Measurements from ENCODE around the gene VASP. TPM values are rescaled to one million over a fixed set of nuclear protein-coding genes. Genes with fewer than 3 reads are reported as not detected.

Gene VASP
- total and polyA plus RNA-seq, 2 donors (not counting 3 experiments of a cell fraction or from before 2014, with no cell fraction given): 94.3 to 154 TPM

DNA sequence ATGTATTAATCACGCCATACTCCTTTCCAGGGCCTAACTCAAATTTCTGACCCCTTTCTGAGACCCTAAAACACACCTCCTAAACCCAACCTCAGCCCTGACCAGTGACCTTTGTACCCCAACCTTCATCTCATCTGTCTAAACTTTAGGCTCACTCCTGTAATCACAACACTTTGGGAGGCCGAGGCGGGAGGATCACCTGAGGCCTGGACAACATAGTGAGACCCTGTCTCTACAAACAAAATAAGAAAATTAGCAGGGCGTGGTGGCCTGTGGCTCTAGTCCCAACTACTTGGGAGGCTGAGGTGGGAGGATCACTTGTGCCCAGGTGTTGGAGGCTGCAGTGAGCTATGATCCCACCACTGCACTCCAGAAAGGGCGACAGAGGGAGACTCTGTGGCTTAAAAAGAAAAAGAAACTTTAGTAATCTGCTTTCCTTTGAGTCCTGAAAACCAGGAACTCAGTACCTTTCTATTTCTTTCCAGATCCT is 15.1 kb upstream of the VASP start:
- H3K9ac ChIP-seq (replicated peaks; ENCODE audit: extremely low read depth, insufficient read depth, low read length): no peak overlapping the region
- DNase-seq (ENCODE audit: low read depth, low spot score) (no peak), FAIRE-seq (no peak)
- no peak overlapping the region for H3K4me2 ChIP-seq (ENCODE audit: insufficient read depth, low read length)
- POLR2A ChIA-PET: interaction anchor here (0.6 kb wide), 1 partner anchor 58 kb away, joined by 3 read pairs; no protein-coding TSS in a partner anchor
- no peak for TF ChIP-seq EZH2 (IDR thresholded peaks at IDR 0.05; ENCODE audit: borderline replicate concordance, low read depth, low read length, severe bottlenecking)
- no peak for TF ChIP-seq JUN (IDR thresholded peaks at IDR 0.05; ENCODE audit: borderline replicate concordance, insufficient read depth, insufficient read length, low read depth)
- TF ChIP-seq, protein P1, sequence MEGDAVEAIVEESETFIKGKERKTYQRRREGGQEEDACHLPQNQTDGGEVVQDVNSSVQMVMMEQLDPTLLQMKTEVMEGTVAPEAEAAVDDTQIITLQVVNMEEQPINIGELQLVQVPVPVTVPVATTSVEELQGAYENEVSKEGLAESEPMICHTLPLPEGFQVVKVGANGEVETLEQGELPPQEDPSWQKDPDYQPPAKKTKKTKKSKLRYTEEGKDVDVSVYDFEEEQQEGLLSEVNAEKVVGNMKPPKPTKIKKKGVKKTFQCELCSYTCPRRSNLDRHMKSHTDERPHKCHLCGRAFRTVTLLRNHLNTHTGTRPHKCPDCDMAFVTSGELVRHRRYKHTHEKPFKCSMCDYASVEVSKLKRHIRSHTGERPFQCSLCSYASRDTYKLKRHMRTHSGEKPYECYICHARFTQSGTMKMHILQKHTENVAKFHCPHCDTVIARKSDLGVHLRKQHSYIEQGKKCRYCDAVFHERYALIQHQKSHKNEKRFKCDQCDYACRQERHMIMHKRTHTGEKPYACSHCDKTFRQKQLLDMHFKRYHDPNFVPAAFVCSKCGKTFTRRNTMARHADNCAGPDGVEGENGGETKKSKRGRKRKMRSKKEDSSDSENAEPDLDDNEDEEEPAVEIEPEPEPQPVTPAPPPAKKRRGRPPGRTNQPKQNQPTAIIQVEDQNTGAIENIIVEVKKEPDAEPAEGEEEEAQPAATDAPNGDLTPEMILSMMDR (IDR thresholded peaks at IDR 0.05; ENCODE audit: extremely low read depth in 1 of 2, insufficient read depth in 1 of 2, low read depth in 1 of 2, low read length in 2 of 2): no peak
- no peaks in the 10 kb centered on the region for H3K79me2 ChIP-seq (ENCODE audit: control insufficient read depth, insufficient read depth, low read length)
- intact Hi-C loops (cut with micrococcal nuclease): loop anchor here (2.0 kb wide), 1 partner anchor 15 kb away; the partner anchor contains the start of gene VASP
- no peaks in the 10 kb centered on the region for H3K36me3 ChIP-seq (ENCODE audit: control insufficient read depth in 2 of 2, extremely low read depth in 1 of 2, insufficient read depth in 2 of 2, low read length in 2 of 2)
- H2AFZ ChIP-seq (ENCODE audit: low read depth, low read length): no peak overlapping the region
- CTCF ChIA-PET: interaction anchor here (1.6 to 2.8 kb wide), 2 partner anchors 53 to 150 kb away, joined by 6 to 16 read pairs; no protein-coding TSS in a partner anchor
- no peak overlapping the region for H3K4me3 ChIP-seq (replicated peaks in 1 of 3; ENCODE audit: insufficient read depth in 1 of 3, low read depth in 1 of 3, low read length in 3 of 3)
- H3K9me3 ChIP-seq (replicated peaks; ENCODE audit: control insufficient read depth, insufficient read depth, low read length): no peaks in the 10 kb centered on the region
- H4K20me1 ChIP-seq (replicated peaks; ENCODE audit: control insufficient read depth, extremely low read depth, insufficient read depth, low read length): no peaks in the 10 kb centered on the region
- no peaks in the 10 kb centered on the region for H3K9me1 ChIP-seq (replicated peaks; ENCODE audit: control insufficient read depth, extremely low read depth, insufficient read depth, low read length)
- H3K27ac ChIP-seq (ENCODE audit: insufficient read depth, low read depth, low read length): no peak overlapping the region
- no TSS peak for BruUV-seq (replicated peaks)
- dilution Hi-C loops (cut with MboI; ENCODE audit: extremely low pct_ligation_motif_present, low sequenced_read_pairs): no loop called here
- H3K27me3 ChIP-seq (ENCODE audit: control insufficient read depth in 2 of 2, insufficient read depth in 2 of 2, low read length in 2 of 2): peaks cover 8 to 10% of the 10 kb centered on the region in 2 experiments
- peaks cover 14% of the 10 kb centered on the region for H3K4me1 ChIP-seq (ENCODE audit: control insufficient read depth, extremely low read depth, insufficient read depth, low read length)
